Measurements from ENCODE around the gene OSBPL6. TPM values are rescaled to one million over a fixed set of nuclear protein-coding genes. Genes with fewer than 3 reads are reported as not detected.
"Not testable (repeated sequence)": the region's sequence is repeated elsewhere in the genome, so short reads cannot be mapped to it uniquely, and the experiment has no call there.

Gene OSBPL6
- total and polyA plus RNA-seq, 10 donors: 0.13 to 2.2 (median 1.4) TPM

DNA sequence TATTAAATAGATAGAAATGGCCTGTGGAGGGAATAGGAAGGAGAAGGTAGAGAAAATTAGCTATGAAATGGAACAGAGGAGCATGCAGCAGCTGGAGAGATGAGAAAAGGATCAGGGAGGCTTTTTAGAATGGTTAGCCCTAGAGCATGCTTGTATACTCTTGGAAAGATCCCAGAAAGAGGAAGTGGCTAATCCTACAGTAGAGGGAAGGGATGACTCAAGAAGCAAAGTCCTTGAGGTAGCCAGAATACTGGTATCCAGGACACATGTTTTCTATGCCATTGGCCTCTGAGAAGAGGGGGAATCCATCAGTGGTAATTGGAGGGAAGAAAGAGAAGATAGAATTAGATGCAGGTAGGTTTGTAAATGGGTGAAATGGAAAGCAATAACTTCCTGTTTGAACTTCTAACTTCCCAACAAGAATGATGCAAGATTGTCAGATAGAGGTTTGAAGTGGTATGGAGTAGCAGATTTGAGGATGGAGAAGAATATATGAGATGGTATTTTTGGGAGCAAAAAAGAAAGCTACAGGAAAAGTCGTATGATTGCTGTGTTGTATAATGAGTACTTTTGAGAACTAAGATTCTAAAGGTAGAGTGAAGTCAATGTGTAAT is 17.1 kb upstream of the OSBPL6 start:
- no peak overlapping the region for H3K27ac ChIP-seq
- H3K9me3 ChIP-seq: no peaks in the 10 kb centered on the region
- 76 to 85% (median 78%) methylated on average over 1 of the region's 1 CpG for WGBS, 5 donors
- H3K4me3 ChIP-seq: no peak overlapping the region
- H3K36me3 ChIP-seq: no peaks in the 10 kb centered on the region
- no peak for TF ChIP-seq CTCF (IDR thresholded peaks at IDR 0.05 in 8 of 11, conservative IDR thresholded peaks at IDR 0.05 in 3 of 11)
- no peak for TF ChIP-seq POLR2AphosphoS5 (IDR thresholded peaks at IDR 0.05)
- intact Hi-C loops (cut with DNase I; ENCODE audit: low total_unique reads): no loop called here
- no peaks in the 10 kb centered on the region for H3K4me1 ChIP-seq
- DNase-seq: no peak
- peaks cover 0 to 11% (median 0%) of the 10 kb centered on the region in 7 donors for H3K27me3 ChIP-seq (replicated peaks in 1 of 7)

GRCh38 chr2:178180648-178181047 is 13.7 kb upstream of the OSBPL6 start:
- H3K4me3 ChIP-seq; DNase-seq; H3K9me3 ChIP-seq; intact Hi-C loops (cut with DNase I; ENCODE audit: low total_unique reads); H3K4me1 ChIP-seq; H3K36me3 ChIP-seq; H3K27ac ChIP-seq: not testable (repeated sequence)
- H3K27me3 ChIP-seq (replicated peaks in 1 of 7): peaks cover 0 to 16% (median 0%) of the 10 kb centered on the region in 7 donors
- WGBS, 5 donors: 90 to 98% (median 92%) methylated on average over 2 of the region's 2 CpGs

- no peak for DNase-seq
- no peak for TF ChIP-seq POLR2A (IDR thresholded peaks at IDR 0.05)
- no peak for TF ChIP-seq POLR2AphosphoS5 (IDR thresholded peaks at IDR 0.05)
- no peak for TF ChIP-seq CTCF (IDR thresholded peaks at IDR 0.05 in 8 of 11, conservative IDR thresholded peaks at IDR 0.05 in 3 of 11)
- H3K9me3 ChIP-seq: no peaks in the 10 kb centered on the region
- peaks cover 0 to 28% (median 0%) of the 10 kb centered on the region in 7 donors for H3K27me3 ChIP-seq (replicated peaks in 1 of 7)
- intact Hi-C loops (cut with DNase I; ENCODE audit: low total_unique reads): no loop called here
- H3K4me1 ChIP-seq: no peaks in the 10 kb centered on the region
- WGBS, 5 donors: 81 to 91% (median 86%) methylated on average over 4 of the region's 4 CpGs
- H3K4me3 ChIP-seq: no peak overlapping the region
- no peaks in the 10 kb centered on the region for H3K36me3 ChIP-seq
- H3K27ac ChIP-seq: no peak overlapping the region
Observed at GRCh38 chr2:178187861-178188260, 6.5 kb upstream of the OSBPL6 start.

DNA sequence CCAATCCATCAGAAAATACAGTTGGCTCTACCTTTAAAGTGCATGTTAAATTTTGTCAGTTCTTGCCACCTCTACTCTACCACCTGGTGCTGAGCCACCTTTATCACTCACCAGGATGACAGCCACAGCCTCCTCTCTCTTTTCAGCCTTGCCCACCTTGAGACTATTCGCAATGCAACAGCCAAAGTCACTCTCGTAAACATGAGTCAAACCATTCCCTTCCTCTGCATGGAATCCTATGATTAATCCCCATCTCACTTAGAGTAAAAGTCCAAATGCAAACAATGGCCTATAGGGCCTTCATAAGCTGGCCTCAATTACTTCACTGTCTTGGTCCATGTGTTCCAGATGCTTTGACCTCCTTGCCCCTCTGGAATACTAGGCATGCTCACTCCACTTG is 5.8 kb upstream of the OSBPL6 start:
- 92 to 100% (median 96%) methylated on average over 2 of the region's 2 CpGs for WGBS, 5 donors
- H3K9me3 ChIP-seq: no peaks in the 10 kb centered on the region
- intact Hi-C loops (cut with DNase I; ENCODE audit: low total_unique reads): no loop called here
- no peak overlapping the region for H3K27ac ChIP-seq
- DNase-seq: no peak
- no peaks in the 10 kb centered on the region for H3K36me3 ChIP-seq
- peaks cover 0 to 34% (median 0%) of the 10 kb centered on the region in 7 donors for H3K27me3 ChIP-seq (replicated peaks in 1 of 7)
- peaks cover 0 to 3% (median 1%) of the 10 kb centered on the region in 6 donors for H3K4me1 ChIP-seq
- no peak overlapping the region for H3K4me3 ChIP-seq
- TF ChIP-seq CTCF (IDR thresholded peaks at IDR 0.05 in 8 of 11, conservative IDR thresholded peaks at IDR 0.05 in 3 of 11) (no peak), POLR2A (IDR thresholded peaks at IDR 0.05) (no peak), POLR2AphosphoS5 (IDR thresholded peaks at IDR 0.05) (no peak)
